ENCODE data around the gene SEMA6B.
"Not testable (repeated sequence)": the region's sequence is repeated elsewhere in the genome, so short reads cannot be mapped to it uniquely, and the experiment has no call there.

DNA sequence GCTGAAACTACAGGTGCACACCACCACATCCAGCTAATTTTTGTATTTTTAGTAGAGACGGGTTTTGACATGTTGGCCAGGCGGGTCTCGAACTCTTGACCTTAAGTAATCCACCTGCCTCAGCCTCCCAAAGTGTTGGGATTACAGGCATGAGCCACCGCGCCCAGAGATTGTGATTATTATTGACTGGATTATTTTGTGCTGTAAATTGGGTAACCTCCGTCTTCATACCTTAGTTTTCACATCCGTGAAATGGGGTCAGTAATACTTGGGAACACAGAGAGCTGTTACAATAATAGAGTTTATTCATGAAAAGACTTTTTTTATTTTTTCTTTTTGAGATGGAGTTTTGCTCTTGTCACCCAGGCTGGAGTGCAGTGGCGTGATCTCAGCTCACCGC is 35.7 kb upstream of the SEMA6B start:
- TF ChIP-seq RFX5 (IDR thresholded peaks at IDR 0.05; ENCODE audit: borderline replicate concordance, low read depth, low read length); RAD21 (IDR thresholded peaks at IDR 0.05 in 1 of 2, conservative IDR thresholded peaks at IDR 0.05 in 1 of 2; ENCODE audit: low read depth in 2 of 2, low read length in 2 of 2); EZH2 (IDR thresholded peaks at IDR 0.05; ENCODE audit: low read depth, low read length, severe bottlenecking); POLR2A (IDR thresholded peaks at IDR 0.05; ENCODE audit: control extremely low read depth in 1 of 2, low read depth in 2 of 2, low read length in 2 of 2); CEBPB (IDR thresholded peaks at IDR 0.05; ENCODE audit: low read depth, low read length): not testable (repeated sequence)
- TF ChIP-seq, protein P1, sequence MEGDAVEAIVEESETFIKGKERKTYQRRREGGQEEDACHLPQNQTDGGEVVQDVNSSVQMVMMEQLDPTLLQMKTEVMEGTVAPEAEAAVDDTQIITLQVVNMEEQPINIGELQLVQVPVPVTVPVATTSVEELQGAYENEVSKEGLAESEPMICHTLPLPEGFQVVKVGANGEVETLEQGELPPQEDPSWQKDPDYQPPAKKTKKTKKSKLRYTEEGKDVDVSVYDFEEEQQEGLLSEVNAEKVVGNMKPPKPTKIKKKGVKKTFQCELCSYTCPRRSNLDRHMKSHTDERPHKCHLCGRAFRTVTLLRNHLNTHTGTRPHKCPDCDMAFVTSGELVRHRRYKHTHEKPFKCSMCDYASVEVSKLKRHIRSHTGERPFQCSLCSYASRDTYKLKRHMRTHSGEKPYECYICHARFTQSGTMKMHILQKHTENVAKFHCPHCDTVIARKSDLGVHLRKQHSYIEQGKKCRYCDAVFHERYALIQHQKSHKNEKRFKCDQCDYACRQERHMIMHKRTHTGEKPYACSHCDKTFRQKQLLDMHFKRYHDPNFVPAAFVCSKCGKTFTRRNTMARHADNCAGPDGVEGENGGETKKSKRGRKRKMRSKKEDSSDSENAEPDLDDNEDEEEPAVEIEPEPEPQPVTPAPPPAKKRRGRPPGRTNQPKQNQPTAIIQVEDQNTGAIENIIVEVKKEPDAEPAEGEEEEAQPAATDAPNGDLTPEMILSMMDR (IDR thresholded peaks at IDR 0.05; ENCODE audit: control extremely low read depth in 1 of 3, insufficient read depth in 1 of 3, low read depth in 1 of 3, low read length in 3 of 3), result not testable (repeated sequence)

All from H1 (cell line).